ENCODE measurements around the gene ZP4. TPM values are rescaled to one million over a fixed set of nuclear protein-coding genes. Genes with fewer than 3 reads are reported as not detected.
A peak's percentile ranks its signal among the peaks of the same experiment; 100 is the strongest.

The ZP4 gene
- total RNA-seq, 1 experiment from 2014 or later = not detected

DNA sequence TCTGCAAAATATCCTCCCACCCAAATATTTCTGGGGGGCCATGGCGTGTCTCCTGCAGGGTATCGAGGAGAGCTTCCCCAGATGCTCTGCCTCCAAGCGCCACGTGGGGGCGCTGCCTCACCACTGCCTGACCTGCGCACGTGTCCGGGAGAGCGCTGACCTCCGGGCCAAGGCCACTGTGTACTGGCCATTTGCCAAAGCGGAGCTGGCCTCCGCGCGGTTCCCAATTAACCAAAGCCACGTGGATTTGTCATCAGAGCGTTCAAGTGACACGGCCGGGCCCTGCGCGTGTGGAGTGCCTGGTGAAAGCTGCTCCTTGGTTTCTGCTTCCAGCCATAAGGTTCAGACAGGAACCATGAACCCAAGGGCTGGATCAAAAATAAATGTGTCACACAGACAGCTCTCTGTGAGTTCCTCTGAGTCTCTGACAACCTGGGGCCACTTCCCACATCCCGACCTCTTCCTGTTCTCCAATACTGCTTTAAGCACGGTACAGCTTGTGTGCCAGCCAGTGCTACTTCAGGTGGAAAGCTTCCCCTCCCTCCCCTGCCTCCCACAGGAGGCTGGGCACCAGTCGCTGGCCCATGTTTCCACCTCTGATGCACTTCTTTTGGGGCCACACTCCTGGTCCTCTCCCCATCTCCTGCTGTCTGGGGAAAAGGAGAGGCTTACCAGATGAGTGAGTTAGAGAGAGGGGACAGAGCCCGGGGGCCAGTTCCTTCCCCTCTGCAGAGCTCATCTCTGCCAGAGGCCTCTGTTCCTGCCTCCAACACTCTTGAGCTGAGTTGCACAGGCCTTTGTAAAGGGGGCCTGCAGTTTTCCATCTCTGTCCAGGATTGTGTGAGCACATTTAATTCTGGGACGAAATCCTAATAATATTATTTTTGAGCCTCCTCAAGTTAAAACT lies 26.1 kb downstream of the ZP4 start:
- H3K36me3 Mint-ChIP-seq (ENCODE audit: insufficient read depth, unreplicated experiment) = no peaks in the 10 kb centered on the region
- CTCF ChIA-PET = interaction anchor here (0.5 to 2.1 kb wide), 16 partner anchors 9 to 1086 kb away, joined by 3 to 16 read pairs (median 5); no protein-coding TSS in a partner anchor
- peaks cover 21% of the 10 kb centered on the region for H3K4me1 Mint-ChIP-seq (ENCODE audit: low read depth, unreplicated experiment)
- no peaks in the 10 kb centered on the region for H3K27me3 Mint-ChIP-seq (ENCODE audit: unreplicated experiment)
- TF ChIP-seq, protein P1, sequence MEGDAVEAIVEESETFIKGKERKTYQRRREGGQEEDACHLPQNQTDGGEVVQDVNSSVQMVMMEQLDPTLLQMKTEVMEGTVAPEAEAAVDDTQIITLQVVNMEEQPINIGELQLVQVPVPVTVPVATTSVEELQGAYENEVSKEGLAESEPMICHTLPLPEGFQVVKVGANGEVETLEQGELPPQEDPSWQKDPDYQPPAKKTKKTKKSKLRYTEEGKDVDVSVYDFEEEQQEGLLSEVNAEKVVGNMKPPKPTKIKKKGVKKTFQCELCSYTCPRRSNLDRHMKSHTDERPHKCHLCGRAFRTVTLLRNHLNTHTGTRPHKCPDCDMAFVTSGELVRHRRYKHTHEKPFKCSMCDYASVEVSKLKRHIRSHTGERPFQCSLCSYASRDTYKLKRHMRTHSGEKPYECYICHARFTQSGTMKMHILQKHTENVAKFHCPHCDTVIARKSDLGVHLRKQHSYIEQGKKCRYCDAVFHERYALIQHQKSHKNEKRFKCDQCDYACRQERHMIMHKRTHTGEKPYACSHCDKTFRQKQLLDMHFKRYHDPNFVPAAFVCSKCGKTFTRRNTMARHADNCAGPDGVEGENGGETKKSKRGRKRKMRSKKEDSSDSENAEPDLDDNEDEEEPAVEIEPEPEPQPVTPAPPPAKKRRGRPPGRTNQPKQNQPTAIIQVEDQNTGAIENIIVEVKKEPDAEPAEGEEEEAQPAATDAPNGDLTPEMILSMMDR (IDR thresholded peaks at IDR 0.05; ENCODE audit: unreplicated experiment) = peak; percentile 98
- peak; percentile 85 for DNase-seq
- H3K9me3 Mint-ChIP-seq (ENCODE audit: low read depth, unreplicated experiment) = no peaks in the 10 kb centered on the region
- BruUV-seq (replicated peaks) = no TSS peak
- intact Hi-C loops (cut with micrococcal nuclease; ENCODE audit: unreplicated experiment) = loop anchor here (1.0 to 10.0 kb wide), 7 partner anchors 49 to 1520 kb away; partner anchors contain the start of gene CHRM3
- peak overlapping the region; percentile 68 for H3K4me3 Mint-ChIP-seq (ENCODE audit: low read depth, unreplicated experiment)
- peak overlapping the region; percentile 55 for H3K27ac Mint-ChIP-seq (ENCODE audit: unreplicated experiment)

GRCh38 chr1:237863234-237863633 lies 27.5 kb downstream of the ZP4 start:
- H3K4me1 Mint-ChIP-seq (ENCODE audit: low read depth, unreplicated experiment) = peaks cover 9% of the 10 kb centered on the region
- DNase-seq = no peak
- no peaks in the 10 kb centered on the region for H3K27me3 Mint-ChIP-seq (ENCODE audit: unreplicated experiment)
- H3K27ac Mint-ChIP-seq (ENCODE audit: unreplicated experiment) = no peak overlapping the region
- CTCF ChIA-PET = interaction anchor here (0.9 to 2.1 kb wide), 5 partner anchors 9 to 1087 kb away, joined by 3 to 16 read pairs (median 9); no protein-coding TSS in a partner anchor
- no peaks in the 10 kb centered on the region for H3K9me3 Mint-ChIP-seq (ENCODE audit: low read depth, unreplicated experiment)
- H3K4me3 Mint-ChIP-seq (ENCODE audit: low read depth, unreplicated experiment) = no peak overlapping the region
- intact Hi-C loops (cut with micrococcal nuclease; ENCODE audit: unreplicated experiment) = loop anchor here (5.0 to 10.0 kb wide), 3 partner anchors 482 to 1522 kb away; partner anchors contain the start of gene CHRM3
- TF ChIP-seq, protein P1 (IDR thresholded peaks at IDR 0.05; ENCODE audit: unreplicated experiment) = no peak
- H3K36me3 Mint-ChIP-seq (ENCODE audit: insufficient read depth, unreplicated experiment) = no peaks in the 10 kb centered on the region
- BruUV-seq (replicated peaks) = no TSS peak

GRCh38 chr1:237861944-237862343 lies 28.8 kb downstream of the ZP4 start:
- peaks cover 9% of the 10 kb centered on the region for H3K4me1 Mint-ChIP-seq (ENCODE audit: low read depth, unreplicated experiment)
- H3K27me3 Mint-ChIP-seq (ENCODE audit: unreplicated experiment) = no peaks in the 10 kb centered on the region
- peaks cover 2% of the 10 kb centered on the region for H3K9me3 Mint-ChIP-seq (ENCODE audit: low read depth, unreplicated experiment)
- CTCF ChIA-PET = no interaction called here
- no peak overlapping the region for H3K27ac Mint-ChIP-seq (ENCODE audit: unreplicated experiment)
- DNase-seq = no peak
- TF ChIP-seq, protein P1 (IDR thresholded peaks at IDR 0.05; ENCODE audit: unreplicated experiment) = no peak
- H3K4me3 Mint-ChIP-seq (ENCODE audit: low read depth, unreplicated experiment) = no peak overlapping the region
- H3K36me3 Mint-ChIP-seq (ENCODE audit: insufficient read depth, unreplicated experiment) = no peaks in the 10 kb centered on the region
- BruUV-seq (replicated peaks) = no TSS peak
- intact Hi-C loops (cut with micrococcal nuclease; ENCODE audit: unreplicated experiment) = loop anchor here (5.0 to 10.0 kb wide), 3 partner anchors 483 to 1523 kb away; partner anchors contain the start of gene CHRM3

GRCh38 chr1:237858992-237859391 lies 31.7 kb downstream of the ZP4 start:
- H3K4me1 Mint-ChIP-seq (ENCODE audit: low read depth, unreplicated experiment) = no peaks in the 10 kb centered on the region

More at GRCh38 chr1:237858992-237859391, 31.7 kb downstream of the ZP4 start:
- CTCF ChIA-PET = no interaction called here
- H3K36me3 Mint-ChIP-seq (ENCODE audit: insufficient read depth, unreplicated experiment) = no peaks in the 10 kb centered on the region
- H3K4me3 Mint-ChIP-seq (ENCODE audit: low read depth, unreplicated experiment) = no peak overlapping the region
- BruUV-seq (replicated peaks) = no TSS peak
- TF ChIP-seq, protein P1 (IDR thresholded peaks at IDR 0.05; ENCODE audit: unreplicated experiment) = no peak
- no peak for DNase-seq
- intact Hi-C loops (cut with micrococcal nuclease; ENCODE audit: unreplicated experiment) = no loop called here
- no peaks in the 10 kb centered on the region for H3K27me3 Mint-ChIP-seq (ENCODE audit: unreplicated experiment)
- peaks cover 2% of the 10 kb centered on the region for H3K9me3 Mint-ChIP-seq (ENCODE audit: low read depth, unreplicated experiment)
- H3K27ac Mint-ChIP-seq (ENCODE audit: unreplicated experiment) = no peak overlapping the region
